Right lobe of liver (tissue), 6 donors: Measurements from ENCODE around the gene TMC5. TPM values are rescaled to one million over a fixed set of nuclear protein-coding genes. Genes with fewer than 3 reads are reported as not detected.

Source experiments
- ATAC-seq, 4 donors: fragments of 200-7000 bp; cut with Tn5 transposase; one replicate each; pipeline ENCODE4 v1.9.1; 2020; ENCODE audit warnings: mild to moderate bottlenecking in 4 of 4, moderate library complexity in 4 of 4
- DNase-seq, 3 donors: peaks; one replicate each; pipeline ENCODE4 v3.0.0-alpha.2; 2020
- H3K27ac ChIP-seq, 3 donors: fragments of 200-600 bp; one replicate each; pipeline ENCODE4 v1.8.0; 2022
- H3K27me3 ChIP-seq, 2 donors: fragments of 200-600 bp; one replicate each; pipeline ENCODE4 v1.8.0; 2022
- H3K36me3 ChIP-seq, 4 donors: fragments of 200-600 bp; sonication (generic) in 1 of 4; one replicate each; pipeline versions ENCODE4 v1.5.1 to v1.8.0; 2017 to 2022; ENCODE audit warnings: control low read depth in 1 of 4
- H3K4me1 ChIP-seq, 4 donors: fragments of 200-600 bp; sonication (generic) in 1 of 4; one replicate each; pipeline versions ENCODE4 v1.5.1 to v1.8.0; 2017 to 2022; ENCODE audit warnings: control low read depth in 1 of 4
- H3K4me3 ChIP-seq, 3 donors: fragments of 200-600 bp; one replicate each; pipeline ENCODE4 v1.8.0; 2022
- H3K9me3 ChIP-seq, 4 donors: fragments of 200-600 bp; sonication (generic) in 1 of 4; one replicate each; pipeline versions ENCODE4 v1.5.1 to v1.8.0; 2017 to 2022; ENCODE audit warnings: control low read depth in 1 of 4
- POLR2A ChIP-seq: fragments of 450-650 bp; IDR thresholded peaks from one replicate; pipeline ENCODE4 v1.6.1; 2017; ENCODE audit warnings: antibody characterized with exemption, mild to moderate bottlenecking
- WGBS: methylation state at CpG from one replicate; pipeline ENCODE4 v1.1.6; 2018; ENCODE audit warnings: low coverage, low lambda C conversion rate; ENCODE audit not compliant: insufficient coverage; ENCODE audit errors: missing lambda C conversion rate; 5-methylcytosine and 5-hydroxymethylcytosine counted together
- intact Hi-C, 2 donors: fragments of 100-400 bp; cut with DNase I; formaldehyde crosslinking; loops; one replicate each; pipeline versions ENCODE4 v1.11.2 to v1.14.1; 2022
- total RNA-seq, 6 experiments: library from RNA; depleted of rRNA in 2 of 6; stranded (reverse); fragments of >200 nt in 2 of 6; fragmentation: NEBNext Ultra II Directional in 3 of 6; extraction: Animal tissue kit (Norgen Biotek cat#: 25700) in 3 of 6; gene quantifications; one replicate each; pipeline versions ENCODE4 v1.1.0 to v1.2.4, GENCODE V29; 2016 to 2023
- TF ChIP-seq, protein P1 (sequence below), 4 donors: fragments of 200-600 bp in 3 of 4; fragments of 450-650 bp in 1 of 4; IDR thresholded peaks; one replicate each; pipeline versions ENCODE4 v1.5.1 to v1.8.0; 2016 to 2022; ENCODE audit warnings: antibody characterized with exemption in 4 of 4, mild to moderate bottlenecking in 2 of 4
- donor health status: DM: no; HTN: yes; CAD: no.
- donor health status: DM: no; HTN: no; CAD: no.
- donor health status: DM: no; HTN: no; CAD: no.
- donor health status: DM: no; HTN: yes; CAD: no.
- donor health status: DM: no; HTN: yes; CAD: no.

The TMC5 gene
- total RNA-seq, 6 experiments from 2014 or later: 0.43 to 3.4 (median 0.93) TPM; not detected in 1

DNA sequence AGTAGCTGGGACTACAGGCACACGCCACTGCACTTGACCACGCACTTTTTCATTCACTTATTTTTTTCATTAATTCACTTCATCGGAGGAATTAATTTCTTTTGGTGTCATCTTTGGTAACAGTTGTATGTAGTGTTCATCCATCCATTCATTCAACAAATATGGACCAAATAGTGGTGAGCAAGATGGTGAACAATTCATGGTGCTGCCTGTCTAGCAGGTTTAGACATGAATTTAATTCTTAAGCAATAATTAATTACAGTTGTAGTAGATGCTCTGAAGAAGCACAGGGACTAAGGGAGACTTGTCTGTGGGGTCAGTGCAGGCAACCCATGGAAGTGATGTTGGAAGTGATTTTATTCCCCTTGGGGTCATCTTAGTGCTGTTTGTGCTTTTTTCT, 81.8 kb downstream of the TMC5 start:
- intact Hi-C loops: loop anchor here in 1 of 2 donors (10.0 kb wide), 1 partner anchor 115 kb away; no protein-coding TSS in a partner anchor
- TF ChIP-seq, protein P1, sequence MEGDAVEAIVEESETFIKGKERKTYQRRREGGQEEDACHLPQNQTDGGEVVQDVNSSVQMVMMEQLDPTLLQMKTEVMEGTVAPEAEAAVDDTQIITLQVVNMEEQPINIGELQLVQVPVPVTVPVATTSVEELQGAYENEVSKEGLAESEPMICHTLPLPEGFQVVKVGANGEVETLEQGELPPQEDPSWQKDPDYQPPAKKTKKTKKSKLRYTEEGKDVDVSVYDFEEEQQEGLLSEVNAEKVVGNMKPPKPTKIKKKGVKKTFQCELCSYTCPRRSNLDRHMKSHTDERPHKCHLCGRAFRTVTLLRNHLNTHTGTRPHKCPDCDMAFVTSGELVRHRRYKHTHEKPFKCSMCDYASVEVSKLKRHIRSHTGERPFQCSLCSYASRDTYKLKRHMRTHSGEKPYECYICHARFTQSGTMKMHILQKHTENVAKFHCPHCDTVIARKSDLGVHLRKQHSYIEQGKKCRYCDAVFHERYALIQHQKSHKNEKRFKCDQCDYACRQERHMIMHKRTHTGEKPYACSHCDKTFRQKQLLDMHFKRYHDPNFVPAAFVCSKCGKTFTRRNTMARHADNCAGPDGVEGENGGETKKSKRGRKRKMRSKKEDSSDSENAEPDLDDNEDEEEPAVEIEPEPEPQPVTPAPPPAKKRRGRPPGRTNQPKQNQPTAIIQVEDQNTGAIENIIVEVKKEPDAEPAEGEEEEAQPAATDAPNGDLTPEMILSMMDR (IDR thresholded peaks at IDR 0.05): no peak
- TF ChIP-seq POLR2A: no peak
- no peak overlapping the region for H3K4me3 ChIP-seq

DNA sequence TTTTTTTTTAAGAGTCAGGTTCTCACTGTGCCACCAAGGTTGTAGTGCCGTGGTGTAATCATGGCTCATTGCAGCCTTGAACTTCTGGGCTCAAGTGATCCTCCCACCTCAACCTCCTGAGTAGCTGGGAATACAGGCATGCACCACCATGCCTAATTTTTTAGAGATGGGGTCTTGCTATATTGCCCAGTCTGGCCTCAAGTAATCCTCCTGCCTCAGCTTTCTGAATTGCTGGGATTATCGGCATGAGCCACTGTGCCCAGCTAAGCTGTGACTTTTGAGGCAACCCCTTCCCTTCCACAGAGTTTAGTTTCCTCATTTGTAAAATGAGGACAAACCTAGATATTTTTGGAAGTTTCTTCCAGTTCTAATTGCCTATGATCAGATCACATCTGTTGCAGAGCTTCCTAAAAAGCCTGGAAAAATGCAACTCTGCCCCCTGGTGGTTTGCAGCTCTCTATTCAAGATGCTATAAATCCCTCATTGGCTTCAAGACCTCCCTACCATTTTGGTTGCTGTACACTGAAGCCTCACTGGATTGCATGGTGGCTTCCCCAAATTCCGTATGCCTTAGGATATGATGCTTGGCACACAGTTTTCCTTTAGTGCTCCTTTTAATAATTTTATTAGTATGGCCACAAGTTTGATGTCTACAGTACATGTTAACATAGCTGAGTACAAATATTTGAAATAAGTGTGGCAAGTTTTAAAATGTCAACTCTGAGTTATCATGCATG, 84.9 kb downstream of the TMC5 start:
- Histone ChIP-seq H3K4me1 (no peaks in the 10 kb centered on the region), H3K27ac (no peak overlapping the region), H3K4me3 (no peak overlapping the region), H3K36me3 (peaks cover 0 to 36% (median 2%) of the 10 kb centered on the region in 4 donors), H3K9me3 (no peaks in the 10 kb centered on the region), H3K27me3 (no peaks in the 10 kb centered on the region)
- no peak for TF ChIP-seq POLR2A
- TF ChIP-seq, protein P1 (IDR thresholded peaks at IDR 0.05): peak; percentile 79 to 89 (median 84)
- DNase-seq: peak in 2 of 3 donors; percentile 69 to 78
- WGBS: 80% methylated on average over 3 of the region's 3 CpGs
- intact Hi-C loops: loop anchor here in 1 of 2 donors (5.0 kb wide), 1 partner anchor 115 kb away; no protein-coding TSS in a partner anchor
- ATAC-seq: peak; percentile 88 to 92 (median 89)

More for the DNA sequence above, 81.8 kb downstream of the TMC5 start:
- Histone ChIP-seq H3K9me3 (no peaks in the 10 kb centered on the region), H3K4me1 (no peaks in the 10 kb centered on the region), H3K36me3 (peaks cover 0 to 18% (median 2%) of the 10 kb centered on the region in 4 donors), H3K27ac (no peak overlapping the region), H3K27me3 (no peaks in the 10 kb centered on the region)
- ATAC-seq (no peak), DNase-seq (no peak)
- WGBS: 87% methylated on average over 3 of the region's 3 CpGs

DNA sequence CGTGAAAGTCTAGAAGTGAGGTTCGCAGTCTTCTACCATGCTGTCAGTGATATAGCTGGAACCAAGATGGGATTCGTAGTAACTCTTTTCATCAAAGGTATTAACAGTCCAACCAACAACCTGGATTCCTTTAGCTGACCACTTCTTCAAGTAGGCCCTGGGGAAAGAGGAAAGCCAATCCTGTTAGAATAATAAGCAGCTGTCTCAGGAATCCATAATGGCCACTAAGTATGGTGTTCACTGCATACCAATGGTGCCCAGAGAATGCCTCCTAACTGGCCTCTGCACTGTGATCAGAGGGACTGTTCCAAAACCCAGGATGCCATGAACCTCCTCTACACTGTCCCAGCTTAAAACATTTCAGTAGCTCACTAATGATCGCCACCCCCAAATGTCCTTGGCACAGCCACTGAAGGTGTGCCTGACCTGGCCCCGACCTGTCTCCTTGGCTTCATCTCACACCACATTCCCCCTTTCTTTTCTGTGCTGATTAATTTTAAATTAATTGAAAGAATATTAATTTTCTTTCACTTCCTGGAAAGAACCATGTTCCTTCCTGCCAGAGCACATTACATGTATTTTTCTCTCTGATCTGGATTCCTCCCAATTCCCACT, 85.9 kb downstream of the TMC5 start:
- Histone ChIP-seq H3K36me3 (peaks cover 0 to 36% (median 4%) of the 10 kb centered on the region in 4 donors), H3K9me3 (no peaks in the 10 kb centered on the region), H3K4me3 (no peak overlapping the region), H3K27me3 (no peaks in the 10 kb centered on the region), H3K27ac (no peak overlapping the region), H3K4me1 (no peaks in the 10 kb centered on the region)
- 77% methylated on average over 4 of the region's 5 CpGs for WGBS
- intact Hi-C loops: loop anchor here in 1 of 2 donors (5.0 kb wide), 1 partner anchor 116 kb away; no protein-coding TSS in a partner anchor
- DNase-seq (no peak), ATAC-seq (peak in 2 of 4 donors; percentile 7 to 10)
- TF ChIP-seq POLR2A: no peak
- TF ChIP-seq, protein P1 (IDR thresholded peaks at IDR 0.05): no peak

DNA sequence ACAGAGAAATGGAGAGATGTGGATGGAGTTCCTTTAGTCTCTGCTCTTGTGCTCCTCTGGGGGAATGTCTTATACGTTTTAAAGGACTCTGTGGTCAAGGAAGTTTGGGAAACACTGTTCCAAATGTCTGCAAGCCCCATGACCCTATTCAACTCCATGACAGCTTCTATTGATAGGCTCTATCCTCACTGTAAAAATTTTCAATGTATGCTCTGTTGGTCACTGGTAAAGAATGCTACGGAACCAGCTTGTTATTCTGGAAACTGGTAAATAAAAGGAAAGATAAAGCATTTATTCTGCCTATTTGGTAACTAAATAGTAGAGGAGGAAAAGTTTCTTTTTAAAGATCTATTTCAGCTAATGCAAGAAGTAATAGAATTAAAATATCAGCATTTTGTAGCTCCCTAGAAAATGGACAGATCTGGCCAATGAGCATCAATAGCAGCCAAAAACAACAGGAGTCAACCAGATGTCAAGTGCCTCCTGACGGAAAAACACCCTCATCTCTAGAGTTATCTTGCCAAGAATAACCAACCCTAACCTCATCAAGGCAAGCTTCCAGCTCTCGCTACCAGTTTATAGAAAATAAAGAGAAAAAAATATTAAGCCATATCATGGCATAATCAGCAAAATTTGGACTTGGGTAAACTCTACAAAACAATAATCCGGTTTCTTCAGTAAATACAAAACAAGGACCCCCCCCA, 88.1 kb downstream of the TMC5 start:
- no peak for ATAC-seq
- Histone ChIP-seq H3K27ac (no peak overlapping the region), H3K36me3 (peaks cover 0 to 41% (median 8%) of the 10 kb centered on the region in 4 donors), H3K27me3 (no peaks in the 10 kb centered on the region), H3K4me3 (no peak overlapping the region), H3K9me3 (no peaks in the 10 kb centered on the region), H3K4me1 (no peaks in the 10 kb centered on the region)
- intact Hi-C loops: no loop called here
- 72% methylated on average over 5 of the region's 5 CpGs for whole genome bisulfite sequencing
- TF ChIP-seq, protein P1 (IDR thresholded peaks at IDR 0.05): no peak
- TF ChIP-seq POLR2A: no peak
- no peak for DNase-seq
